HFF-Myc (cell line): Measurements from ENCODE around the gene GK.
"Not testable (repeated sequence)": the region's sequence is repeated elsewhere in the genome, so short reads cannot be mapped to it uniquely, and the experiment has no call there.

Experiments
- DNase-seq: peaks from one replicate; pipeline ENCODE4 v3.0.0-alpha.2; 2011; ENCODE audit warnings: low read depth; ENCODE audit errors: extremely low read depth
- H3K4me3 ChIP-seq: replicated peaks from 2 replicates; pipeline ENCODE4 v1.5.1; 2011; ENCODE audit warnings: low read depth, mild to moderate bottlenecking, control low read depth, low read length
- TF ChIP-seq, protein P1 (sequence below): IDR thresholded peaks from 2 replicates; pipeline ENCODE4 v1.5.1; 2012; ENCODE audit warnings: mild to moderate bottlenecking, low read depth, low read length, control low read depth; ENCODE audit errors: missing control alignments

Gene GK

DNA sequence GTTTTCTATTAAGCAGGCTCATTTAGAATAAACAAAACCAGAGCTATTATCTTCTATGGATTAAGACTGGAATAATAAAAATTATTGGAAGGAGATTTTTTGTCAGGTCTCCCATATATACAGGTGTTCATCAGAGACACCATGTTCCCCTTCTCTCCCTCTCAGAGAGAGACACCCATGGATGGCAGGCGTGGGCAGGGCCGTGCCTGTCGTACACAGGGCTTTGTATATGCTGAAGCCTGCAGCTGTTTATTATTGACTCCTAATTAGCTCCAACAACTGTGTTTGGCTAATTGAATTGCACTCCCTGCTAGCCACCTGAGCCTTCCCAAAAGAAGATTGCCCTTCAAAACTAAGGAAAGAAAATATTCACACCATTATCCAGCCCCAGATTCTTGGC lies 81.6 kb downstream of the GK start:
- TF ChIP-seq, protein P1, sequence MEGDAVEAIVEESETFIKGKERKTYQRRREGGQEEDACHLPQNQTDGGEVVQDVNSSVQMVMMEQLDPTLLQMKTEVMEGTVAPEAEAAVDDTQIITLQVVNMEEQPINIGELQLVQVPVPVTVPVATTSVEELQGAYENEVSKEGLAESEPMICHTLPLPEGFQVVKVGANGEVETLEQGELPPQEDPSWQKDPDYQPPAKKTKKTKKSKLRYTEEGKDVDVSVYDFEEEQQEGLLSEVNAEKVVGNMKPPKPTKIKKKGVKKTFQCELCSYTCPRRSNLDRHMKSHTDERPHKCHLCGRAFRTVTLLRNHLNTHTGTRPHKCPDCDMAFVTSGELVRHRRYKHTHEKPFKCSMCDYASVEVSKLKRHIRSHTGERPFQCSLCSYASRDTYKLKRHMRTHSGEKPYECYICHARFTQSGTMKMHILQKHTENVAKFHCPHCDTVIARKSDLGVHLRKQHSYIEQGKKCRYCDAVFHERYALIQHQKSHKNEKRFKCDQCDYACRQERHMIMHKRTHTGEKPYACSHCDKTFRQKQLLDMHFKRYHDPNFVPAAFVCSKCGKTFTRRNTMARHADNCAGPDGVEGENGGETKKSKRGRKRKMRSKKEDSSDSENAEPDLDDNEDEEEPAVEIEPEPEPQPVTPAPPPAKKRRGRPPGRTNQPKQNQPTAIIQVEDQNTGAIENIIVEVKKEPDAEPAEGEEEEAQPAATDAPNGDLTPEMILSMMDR = no peak
- no peak overlapping the region for H3K4me3 ChIP-seq
- no peak for DNase-seq

DNA sequence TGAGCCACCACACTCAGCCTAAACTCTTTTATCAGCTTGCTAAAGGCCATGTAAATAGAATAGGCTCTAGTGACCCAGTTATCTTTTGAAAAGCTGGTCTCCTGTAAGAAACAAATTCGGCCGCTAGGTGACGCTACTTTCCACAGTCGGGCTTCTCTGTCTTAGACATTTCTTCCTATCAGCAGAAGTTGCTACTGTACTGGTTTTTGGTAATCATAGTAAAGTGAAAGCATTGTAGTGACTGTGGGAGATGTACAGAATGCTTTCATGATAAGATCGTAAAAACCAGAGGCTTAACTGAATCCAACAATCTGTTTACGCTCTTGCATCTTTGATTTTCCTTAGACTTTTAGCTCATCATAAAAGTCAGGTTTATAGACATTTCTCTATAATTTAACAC lies 82.6 kb downstream of the GK start:
- H3K4me3 ChIP-seq = no peak overlapping the region
- DNase-seq = peak; percentile 40
- TF ChIP-seq, protein P1 = peak; percentile 65

DNA sequence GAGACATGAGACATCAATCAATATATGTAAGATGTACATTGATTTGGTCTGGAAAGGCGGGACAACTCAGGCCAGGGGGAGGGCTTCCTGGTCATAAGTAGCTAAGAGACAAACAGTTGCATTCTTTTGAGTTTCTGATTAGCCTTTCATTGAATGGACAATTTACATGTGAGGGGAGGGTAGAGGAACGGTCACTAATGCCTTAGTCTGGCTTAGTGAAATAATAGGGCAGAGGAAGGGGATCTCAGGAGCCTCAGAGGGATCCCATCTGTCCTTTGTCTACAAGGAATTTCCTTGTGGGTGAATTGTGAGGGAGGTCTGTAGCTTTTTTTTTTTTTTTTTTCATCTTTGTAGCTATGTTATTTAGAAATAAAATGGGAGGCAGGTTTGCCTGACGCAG lies 88.3 kb downstream of the GK start:
- H3K4me3 ChIP-seq = no peak overlapping the region
- no peak for DNase-seq
- TF ChIP-seq, protein P1 = no peak

DNA sequence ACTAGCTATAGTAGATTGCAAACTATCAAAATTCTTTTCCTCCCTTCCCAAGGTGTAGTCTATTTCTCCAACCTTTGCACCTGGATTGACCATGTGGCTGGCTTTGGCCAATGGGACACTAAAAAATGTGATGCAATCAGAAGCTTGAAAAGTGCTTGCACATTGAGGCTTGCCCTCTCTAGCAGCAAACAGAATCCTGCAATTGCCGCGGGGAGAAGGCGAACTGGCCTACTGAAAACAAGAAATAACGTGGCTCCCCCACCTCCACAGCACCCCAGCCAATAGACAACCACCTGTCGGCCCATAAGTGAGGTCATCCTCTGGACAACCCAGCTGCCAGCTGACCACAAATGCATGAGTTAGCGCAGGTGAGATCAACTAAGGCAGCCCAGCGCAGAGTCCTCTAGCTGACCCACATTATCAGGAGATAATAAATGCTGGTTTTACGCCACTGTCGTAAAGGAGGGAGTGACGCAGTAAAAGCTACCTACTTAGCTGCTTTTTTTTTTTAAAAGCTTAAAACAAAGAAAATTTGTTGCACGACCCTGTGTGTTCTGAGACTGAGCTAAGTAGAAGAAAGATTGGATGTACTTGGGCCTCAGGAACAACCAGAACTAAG lies 95.2 kb downstream of the GK start:
- no peak for DNase-seq
- no peak overlapping the region for H3K4me3 ChIP-seq
- TF ChIP-seq, protein P1 = no peak

DNA sequence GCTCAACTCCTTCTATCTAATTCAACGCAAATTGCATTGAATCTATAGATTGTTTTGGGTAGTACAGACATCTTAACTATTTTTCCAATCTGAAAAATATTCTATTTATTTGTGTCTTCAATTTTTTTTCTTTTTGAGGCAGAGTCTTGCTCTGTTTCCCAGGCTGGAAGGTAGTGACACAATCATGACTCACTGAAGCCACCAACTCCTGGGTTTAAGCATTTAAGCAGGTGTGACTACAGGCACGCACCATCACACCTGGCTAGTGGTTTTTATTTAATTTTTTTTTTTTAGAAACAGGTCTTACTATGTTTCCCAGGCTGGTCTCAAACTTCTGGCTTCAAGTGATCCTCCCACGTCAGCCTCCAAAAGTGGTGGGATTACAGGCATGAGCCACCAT lies 98.3 kb downstream of the GK start:
- no peak overlapping the region for H3K4me3 ChIP-seq
- TF ChIP-seq, protein P1 = no peak
- no peak for DNase-seq

DNA sequence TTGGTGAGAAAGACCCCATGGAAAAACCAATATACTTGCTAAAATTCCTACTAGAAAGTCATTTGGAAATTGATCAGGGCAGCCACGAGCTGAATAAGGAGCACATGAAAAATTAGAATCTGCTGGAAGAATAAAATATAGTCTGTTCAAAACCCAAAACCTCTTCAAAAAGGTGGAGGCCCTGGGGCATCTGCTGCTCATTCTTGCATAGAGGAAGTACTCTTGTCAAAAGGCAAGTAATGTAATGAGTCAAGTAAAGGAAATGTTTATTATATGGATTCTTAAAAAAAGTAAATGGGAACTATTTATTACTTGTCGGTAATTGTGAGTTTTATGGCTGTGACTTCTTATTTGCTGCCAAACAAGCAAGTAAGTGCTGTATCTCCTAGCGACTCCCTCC lies 109.5 kb downstream of the GK start:
- no peak overlapping the region for H3K4me3 ChIP-seq
- TF ChIP-seq, protein P1 = no peak
- DNase-seq = no peak

DNA sequence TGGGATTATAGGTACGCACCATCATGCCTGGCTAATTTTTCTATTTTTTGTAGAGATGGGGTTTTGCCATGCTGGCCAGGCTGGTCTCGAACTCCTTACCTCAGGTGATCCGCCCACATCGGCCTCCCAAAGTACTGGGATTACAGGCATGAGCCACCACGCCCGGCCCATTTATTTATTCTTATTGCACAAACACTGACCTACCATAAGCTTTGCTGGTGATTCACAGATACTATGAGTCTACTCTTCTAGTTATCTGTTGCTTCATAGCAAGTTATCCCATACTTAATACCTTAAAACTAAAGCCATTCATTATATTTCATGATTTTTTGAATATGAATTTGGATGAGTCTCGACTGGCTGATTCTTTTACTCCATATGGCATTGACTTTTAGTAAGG lies 120.5 kb downstream of the GK start:
- DNase-seq, H3K4me3 ChIP-seq: not testable (repeated sequence)

DNA sequence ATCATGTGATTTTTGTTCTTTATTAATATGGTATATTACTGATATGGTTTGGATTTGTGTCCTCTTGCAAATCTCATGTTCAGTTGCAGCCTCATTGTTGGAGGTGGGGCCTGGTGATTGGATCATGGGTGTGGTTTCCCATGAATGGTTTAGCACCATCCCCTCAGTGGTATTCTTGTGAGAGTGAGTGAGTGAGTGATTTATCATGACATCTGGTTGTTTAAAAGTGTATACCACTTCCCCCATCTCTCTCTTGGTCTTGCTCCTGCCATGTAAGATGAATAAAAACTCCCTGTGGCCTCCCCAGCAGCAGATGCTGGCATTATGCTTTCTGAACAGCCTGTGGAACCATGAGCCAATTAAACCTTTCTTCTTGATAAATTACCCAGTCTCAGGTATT lies 124.4 kb downstream of the GK start:
- no peak for DNase-seq
- TF ChIP-seq, protein P1 = no peak

More for the DNA sequence above, 124.4 kb downstream of the GK start:
- H3K4me3 ChIP-seq = no peak overlapping the region
